HepG2 (cell line): ENCODE results near the gene ZDHHC14. TPM values are rescaled to one million over a fixed set of nuclear protein-coding genes. Genes with fewer than 3 reads are reported as not detected.
A peak's percentile ranks its signal among the peaks of the same experiment; 100 is the strongest.

ENCODE experiments used
- ATAC-seq: fragments of 200-7000 bp; cut with Tn5 transposase; 3 replicates; pipeline ENCODE4 v1.9.1; 2020; ENCODE audit warnings: mild to moderate bottlenecking, moderate library complexity
- BruUV-seq: library from RNA; stranded (reverse); fragments of 400-500 nt; replicated peaks from 2 replicates; lab custom pipeline; 2021; lab: Mats Ljungman, UMichigan
- CTCF ChIA-PET: fragments of 300-600 bp; formaldehyde crosslinking; extraction: SDS; loops from one replicate; lab custom pipeline; 2021; ENCODE audit warnings: low total read pairs, inconsistent platforms, low intra/inter-chr PET ratio; lab: Yijun Ruan, JAX
- POLR2A ChIA-PET: fragments of 350-600 bp; sonication (Branson Sonifier 250); formaldehyde crosslinking; loops from one replicate; lab custom pipeline; 2020; ENCODE audit warnings: antibody characterized with exemption, inconsistent platforms; lab: Yijun Ruan, JAX
- DNase-seq: peaks from one replicate; pipeline ENCODE4 v3.0.0-alpha.2; 2015; ENCODE audit warnings: low spot score
- FAIRE-seq: peaks from 3 replicates; lab custom pipeline; 2011; peaks lifted over from hg19 to GRCh38; lab: Jason Lieb, UNC
- H2AFZ ChIP-seq: one replicate; pipeline ENCODE4 v1.6.1; 2011; ENCODE audit warnings: low read length, inconsistent platforms
- H3K27ac ChIP-seq: fragments of 300-600 bp; 3 replicates; pipeline ENCODE4 v1.8.0; 2011; ENCODE audit warnings: mixed run types, mild to moderate bottlenecking, mixed read lengths, low read length, inconsistent platforms; ENCODE audit not compliant: insufficient read depth; ENCODE audit errors: extremely low read length
- H3K27me3 ChIP-seq, 2 experiments: fragments of 200-600 bp in 1 of 2; 2 replicates in 1 of 2; 3 replicates in 1 of 2; pipeline versions ENCODE4 v1.6.0 to v1.8.0; 2011; ENCODE audit warnings: low read length in 2 of 2, mild to moderate bottlenecking in 2 of 2, moderate library complexity in 2 of 2, inconsistent platforms in 1 of 2; ENCODE audit not compliant: insufficient read depth in 2 of 2, control insufficient read depth in 1 of 2
- H3K36me3 ChIP-seq, 2 experiments: fragments of 200-600 bp in 1 of 2; replicated peaks in 1 of 2; 2 replicates in 1 of 2; 3 replicates in 1 of 2; pipeline versions ENCODE4 v1.5.1 to v1.8.0; 2011; ENCODE audit warnings: low read length in 2 of 2, inconsistent platforms in 1 of 2; ENCODE audit not compliant: insufficient read depth in 2 of 2, control insufficient read depth in 1 of 2
- H3K4me1 ChIP-seq: 2 replicates; pipeline ENCODE4 v1.5.1; 2012; ENCODE audit warnings: low read length, inconsistent platforms; ENCODE audit not compliant: insufficient read depth
- H3K4me2 ChIP-seq: 2 replicates; pipeline ENCODE4 v1.6.0; 2011; ENCODE audit warnings: low read depth, low read length, inconsistent platforms
- H3K4me3 ChIP-seq, 3 experiments: fragments of 200-600 bp in 1 of 3; sonication (generic), shearing (Covaris generic) in 1 of 3; replicated peaks in 1 of 3; 2 replicates each; pipeline ENCODE4 v1.5.1; 2011 to 2016; ENCODE audit warnings: low read length in 3 of 3, inconsistent platforms in 2 of 3, low read depth in 2 of 3, mild to moderate bottlenecking in 2 of 3, control low read depth in 1 of 3, mixed read lengths in 1 of 3; ENCODE audit not compliant: insufficient read depth in 1 of 3
- H3K79me2 ChIP-seq: one replicate; pipeline ENCODE4 v1.6.1; 2011; ENCODE audit warnings: low read length, inconsistent platforms; ENCODE audit not compliant: insufficient read depth
- H3K9ac ChIP-seq: 2 replicates; pipeline ENCODE4 v1.6.0; 2011; ENCODE audit warnings: mild to moderate bottlenecking, low read depth, low read length, inconsistent platforms; ENCODE audit not compliant: insufficient read depth
- H3K9me3 ChIP-seq: 2 replicates; pipeline ENCODE4 v1.5.1; 2012; ENCODE audit warnings: mild to moderate bottlenecking, low read length
- H4K20me1 ChIP-seq: 2 replicates; pipeline ENCODE4 v1.6.0; 2011; ENCODE audit warnings: inconsistent platforms, mild to moderate bottlenecking, low read length, moderate library complexity; ENCODE audit not compliant: insufficient read depth
- AKAP8 ChIP-seq: sonication (generic); formaldehyde crosslinking; IDR thresholded peaks from 2 replicates; pipeline ENCODE4 v1.5.1; 2020; ENCODE audit warnings: mild to moderate bottlenecking, missing genetic modification reagents
- BCL3 ChIP-seq: sonication (generic); formaldehyde crosslinking; IDR thresholded peaks from 2 replicates; pipeline ENCODE4 v1.5.1; 2020; ENCODE audit warnings: mild to moderate bottlenecking, missing genetic modification reagents, moderate library complexity
- DR1 ChIP-seq: sonication (generic); formaldehyde crosslinking; IDR thresholded peaks from 2 replicates; pipeline ENCODE4 v1.8.0; 2021; ENCODE audit warnings: mild to moderate bottlenecking, missing genetic modification reagents, inconsistent platforms
- MXD4 ChIP-seq: IDR thresholded peaks from 2 replicates; pipeline ENCODE4 v1.6.1; 2016; ENCODE audit warnings: mild to moderate bottlenecking, missing biosample characterization, missing genetic modification reagents
- RAD21 ChIP-seq: fragments of 450-650 bp; formaldehyde crosslinking; IDR thresholded peaks from 2 replicates; pipeline ENCODE4 v1.5.0; 2020; ENCODE audit warnings: mild to moderate bottlenecking
- STAG1 ChIP-seq: sonication (generic); formaldehyde crosslinking; IDR thresholded peaks from 2 replicates; pipeline ENCODE4 v1.4.0; 2020; ENCODE audit warnings: missing genetic modification reagents
- ZBTB33 ChIP-seq: sonication (generic); formaldehyde crosslinking; IDR thresholded peaks from 2 replicates; pipeline ENCODE4 v1.4.0; 2020; ENCODE audit warnings: missing genetic modification reagents
- ZBTB46 ChIP-seq: sonication (generic); formaldehyde crosslinking; IDR thresholded peaks from 2 replicates; pipeline ENCODE4 v1.4.0; 2020; ENCODE audit warnings: mild to moderate bottlenecking, missing genetic modification reagents, borderline replicate concordance
- ZFP62 ChIP-seq: sonication (generic); formaldehyde crosslinking; IDR thresholded peaks from 2 replicates; pipeline ENCODE4 v1.4.0; 2020; ENCODE audit warnings: missing genetic modification reagents
- ZNF138 ChIP-seq: sonication (generic); formaldehyde crosslinking; IDR thresholded peaks from 2 replicates; pipeline ENCODE4 v1.5.0; 2020; ENCODE audit warnings: mild to moderate bottlenecking, low read depth, missing genetic modification reagents
- ZUFSP ChIP-seq: sonication (generic); formaldehyde crosslinking; IDR thresholded peaks from 2 replicates; pipeline ENCODE4 v1.9.0; 2021; ENCODE audit warnings: missing genetic modification reagents, mild to moderate bottlenecking, borderline replicate concordance
- WGBS: methylation state at CpG from one replicate; pipeline ENCODE4 v1.1.6; 2017; ENCODE audit warnings: low lambda C conversion rate; 5-methylcytosine and 5-hydroxymethylcytosine counted together
- in situ Hi-C: cut with HindIII; loops from 2 replicates; pipeline ENCODE4 v1.10.0; 2017; ENCODE audit warnings: low pct_unique_long_range_greater_than_20kb; ENCODE audit not compliant: extremely low pct_ligation_motif_present
- intact Hi-C: fragments of 100-400 bp; cut with micrococcal nuclease; formaldehyde crosslinking; loops from one replicate; pipeline ENCODE4 v1.10.0; 2022; ENCODE audit not compliant: unreplicated experiment
- polyA plus RNA-seq, 8 experiments: library from polyadenylated mRNA; depleted of rRNA in 3 of 8; stranded (reverse) in 7 of 8; unstranded in 1 of 8; fragments of >200 nt; fragmentation: Illumina TruSeq in 4 of 8; extraction: Trizol in 4 of 8; gene quantifications; 2 replicates each; pipeline versions ENCODE4 v1.2.1 to v1.2.3, GENCODE V29; 2011 to 2016; ENCODE audit warnings: low read depth in 4 of 8, missing spikeins in 1 of 8, mixed read lengths in 1 of 8; ENCODE audit not compliant: insufficient read depth in 1 of 8
- total RNA-seq, 5 experiments: library from RNA; depleted of rRNA; stranded (reverse); fragments of >200 nt; fragmentation: Illumina TruSeq; extraction: Trizol; gene quantifications; 2 replicates each; pipeline ENCODE4 v1.2.3, GENCODE V29; 2016; ENCODE audit warnings: low read depth in 1 of 5

ZDHHC14 gene
- total and polyA plus RNA-seq, 2 of the 13 experiments (the other 11 are each of a cell fraction or from before 2014, with no cell fraction given) = 3.7 to 9.5 TPM

- TF ChIP-seq ZUFSP (CRISPR knock-in tag) (no peak), DR1 (CRISPR knock-in tag) (no peak), AKAP8 (CRISPR knock-in tag) (no peak), ZBTB46 (CRISPR knock-in tag) (no peak), MXD4 (CRISPR knock-in tag) (no peak)
- TF ChIP-seq, all 625 proteins: peak for 0
Measured at GRCh38 chr6:157594292-157594691, 213.3 kb downstream of the ZDHHC14 start (continued).

- TF ChIP-seq ZFP62 (no peak), STAG1 (peak; percentile 54), ZNF138 (CRISPR knock-in tag) (no peak), BCL3 (CRISPR knock-in tag) (no peak), ZBTB33 (CRISPR knock-in tag) (peak; percentile 50; the same call in 1 of the 2 replicates), RAD21 (CRISPR knock-in tag) (peak; percentile 42; the same call in 1 of the 2 replicates)
- Histone ChIP-seq H3K4me2 (no peak overlapping the region), H2AFZ (no peak overlapping the region), H3K4me3 (no peak overlapping the region), H3K27me3 (no peaks in the 10 kb centered on the region), H3K27ac (no peak overlapping the region), H3K9ac (no peak overlapping the region), H3K9me3 (no peaks in the 10 kb centered on the region; the same call in 1 of the 2 replicates), H3K79me2 (no peaks in the 10 kb centered on the region), H3K36me3 (peaks cover 3 to 4% of the 10 kb centered on the region in 2 experiments; a peak in 2 of 5 replicates), H4K20me1 (no peaks in the 10 kb centered on the region), H3K4me1 (peaks cover 9% of the 10 kb centered on the region; the same call in 1 of the 2 replicates)
- ATAC-seq (peak; percentile 34; the same call in 1 of the 3 replicates), DNase-seq (no peak), FAIRE-seq (no peak)
- intact Hi-C loops (loop anchor here (2.0 kb wide), 3 partner anchors 55 to 213 kb away; no protein-coding TSS in a partner anchor), in situ Hi-C loops (no loop called here)
- POLR2A ChIA-PET = interaction anchor here (1.3 to 1.4 kb wide), 2 partner anchors 57 to 65 kb away, joined by 3 to 4 read pairs; no protein-coding TSS in a partner anchor
- no TSS peak for BruUV-seq
- 97% methylated on average over 8 of the region's 8 CpGs for WGBS
- CTCF ChIA-PET = interaction anchor here (0.9 kb wide), 1 partner anchor 281 kb away, joined by 4 read pairs; no protein-coding TSS in a partner anchor
Measured at GRCh38 chr6:157595768-157596167, 214.8 kb downstream of the ZDHHC14 start.
